Left lung (tissue), 10 donors: ENCODE data around the gene ANGPTL2. TPM values are rescaled to one million over a fixed set of nuclear protein-coding genes. Genes with fewer than 3 reads are reported as not detected.
A peak's percentile ranks its signal among the peaks of the same experiment; 100 is the strongest.

Experiments used
- ATAC-seq: fragments of 200-7000 bp; cut with Tn5 transposase; one replicate; pipeline ENCODE4 v1.9.1; 2020; ENCODE audit warnings: moderate library complexity
- DNase-seq, 4 donors: peaks; one replicate each; pipeline ENCODE4 v3.0.0-alpha.2; 2013 to 2020
- H3K27ac ChIP-seq, 2 donors: fragments of 200-600 bp; sonication (generic) in 1 of 2; one replicate each; pipeline versions ENCODE4 v1.5.0 to v1.8.0; 2020 to 2021
- H3K27me3 ChIP-seq, 2 donors: fragments of 200-600 bp; sonication (generic) in 1 of 2; one replicate each; pipeline versions ENCODE4 v1.5.0 to v1.8.0; 2020 to 2021
- H3K36me3 ChIP-seq, 2 donors: fragments of 200-600 bp; sonication (generic) in 1 of 2; one replicate each; pipeline versions ENCODE4 v1.5.0 to v1.8.0; 2020 to 2021
- H3K4me1 ChIP-seq, 2 donors: fragments of 200-600 bp; one replicate each; pipeline ENCODE4 v1.8.0; 2021
- H3K4me3 ChIP-seq, 2 donors: fragments of 200-600 bp; sonication (generic) in 1 of 2; one replicate each; pipeline versions ENCODE4 v1.5.0 to v1.8.0; 2020 to 2021; ENCODE audit warnings: mild to moderate bottlenecking in 1 of 2
- H3K9me3 ChIP-seq, 2 donors: fragments of 200-600 bp; sonication (generic) in 1 of 2; one replicate each; pipeline versions ENCODE4 v1.5.0 to v1.8.0; 2020 to 2021
- CTCF ChIP-seq, 2 donors: fragments of 200-600 bp; sonication (generic) in 1 of 2; IDR thresholded peaks; one replicate each; pipeline versions ENCODE4 v1.5.0 to v1.8.0; 2021; ENCODE audit warnings: antibody characterized with exemption in 2 of 2
- intact Hi-C, 2 donors: fragments of 100-400 bp; cut with DNase I; formaldehyde crosslinking; loops; one replicate each; pipeline versions ENCODE4 v1.11.2 to v1.14.2; 2022
- polyA plus RNA-seq, 6 donors: library from polyadenylated mRNA; unstranded; fragments of 120-200 nt; gene quantifications; one replicate each; pipeline ENCODE4 v1.2.1, GENCODE V29; 2013; ENCODE audit not compliant: insufficient read length in 6 of 6
- total RNA-seq, 2 donors: library from RNA; stranded (reverse); fragmentation: NEBNext Ultra II Directional; extraction: Animal tissue kit (Norgen Biotek cat#: 25700); gene quantifications; one replicate each; pipeline ENCODE4 v1.2.1, GENCODE V29; 2021
- donor health status: DM: no; HTN: yes; CAD: no.
- donor health status: DM: no; HTN: no; CAD: no.

ANGPTL2 gene
- total and polyA plus RNA-seq, 8 donors: 22.7 to 34.7 (median 30.1) TPM

DNA sequence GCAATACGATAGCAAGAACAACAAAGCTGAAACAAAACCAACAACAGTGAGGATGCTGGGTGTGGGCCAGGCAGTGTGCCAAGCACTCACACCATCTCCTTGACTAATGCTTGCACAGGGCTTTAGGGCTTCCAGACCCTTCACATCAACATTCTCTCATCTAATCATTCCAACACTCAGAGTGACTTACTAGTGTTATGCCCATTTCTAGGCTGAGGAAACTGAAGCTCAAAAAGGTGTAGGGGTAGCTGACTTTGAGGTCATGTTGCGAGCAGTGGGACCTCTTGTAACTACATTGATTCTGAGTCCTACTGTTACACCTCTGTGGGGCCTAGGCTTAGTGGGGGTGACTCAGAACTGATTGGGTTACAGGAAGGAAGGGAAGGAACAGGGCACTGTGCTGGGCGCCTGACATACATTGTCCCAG is 9.7 kb downstream of the ANGPTL2 start:
- Histone ChIP-seq H3K4me3 (no peak overlapping the region), H3K9me3 (no peaks in the 10 kb centered on the region), H3K4me1 (peaks cover 14 to 15% of the 10 kb centered on the region in 2 donors), H3K27me3 (no peaks in the 10 kb centered on the region), H3K27ac (no peak overlapping the region), H3K36me3 (no peaks in the 10 kb centered on the region)
- ATAC-seq: peak; percentile 70
- TF ChIP-seq CTCF (IDR thresholded peaks at IDR 0.05): no peak
- intact Hi-C loops: no loop called here
- DNase-seq: no peak

DNA sequence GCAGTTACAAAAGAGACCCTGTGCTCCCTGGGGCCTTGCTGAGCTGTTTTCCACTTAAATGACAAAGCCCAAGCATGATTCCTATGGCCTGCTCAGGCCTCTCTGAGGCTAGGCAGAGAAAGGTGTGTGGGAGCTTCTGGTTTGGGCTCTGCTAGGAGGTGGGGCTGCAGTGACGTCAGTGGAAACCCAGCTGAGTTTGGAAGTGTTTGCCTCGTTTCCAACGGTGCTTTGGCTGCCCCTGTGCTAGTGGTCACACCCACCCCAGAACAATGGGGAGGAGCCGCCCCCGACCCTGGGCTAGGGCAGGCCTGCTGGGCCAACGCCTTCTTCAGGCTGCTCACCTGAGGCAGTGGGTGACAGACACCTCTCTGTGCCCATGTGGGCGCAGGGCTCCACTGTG is 10.4 kb downstream of the ANGPTL2 start:
- intact Hi-C loops: no loop called here
- no peak overlapping the region for H3K4me3 ChIP-seq
- no peak for TF ChIP-seq CTCF (IDR thresholded peaks at IDR 0.05)
- ATAC-seq (peak; percentile 76), DNase-seq (peak in 2 of 4 donors; percentile 62 to 63)
- H3K36me3 ChIP-seq: no peaks in the 10 kb centered on the region
- no peak overlapping the region for H3K27ac ChIP-seq
- no peaks in the 10 kb centered on the region for H3K9me3 ChIP-seq
- no peaks in the 10 kb centered on the region for H3K27me3 ChIP-seq
- H3K4me1 ChIP-seq: peaks cover 14 to 15% of the 10 kb centered on the region in 2 donors

GRCh38 chr9:127109212-127109711 is 13.2 kb downstream of the ANGPTL2 start:
- Histone ChIP-seq H3K27ac (no peak overlapping the region), H3K4me1 (peaks cover 11 to 17% of the 10 kb centered on the region in 2 donors), H3K4me3 (no peak overlapping the region), H3K27me3 (no peaks in the 10 kb centered on the region), H3K9me3 (no peaks in the 10 kb centered on the region), H3K36me3 (no peaks in the 10 kb centered on the region)
- no peak for DNase-seq
- ATAC-seq: no peak
- TF ChIP-seq CTCF (IDR thresholded peaks at IDR 0.05): no peak
- intact Hi-C loops: no loop called here

DNA sequence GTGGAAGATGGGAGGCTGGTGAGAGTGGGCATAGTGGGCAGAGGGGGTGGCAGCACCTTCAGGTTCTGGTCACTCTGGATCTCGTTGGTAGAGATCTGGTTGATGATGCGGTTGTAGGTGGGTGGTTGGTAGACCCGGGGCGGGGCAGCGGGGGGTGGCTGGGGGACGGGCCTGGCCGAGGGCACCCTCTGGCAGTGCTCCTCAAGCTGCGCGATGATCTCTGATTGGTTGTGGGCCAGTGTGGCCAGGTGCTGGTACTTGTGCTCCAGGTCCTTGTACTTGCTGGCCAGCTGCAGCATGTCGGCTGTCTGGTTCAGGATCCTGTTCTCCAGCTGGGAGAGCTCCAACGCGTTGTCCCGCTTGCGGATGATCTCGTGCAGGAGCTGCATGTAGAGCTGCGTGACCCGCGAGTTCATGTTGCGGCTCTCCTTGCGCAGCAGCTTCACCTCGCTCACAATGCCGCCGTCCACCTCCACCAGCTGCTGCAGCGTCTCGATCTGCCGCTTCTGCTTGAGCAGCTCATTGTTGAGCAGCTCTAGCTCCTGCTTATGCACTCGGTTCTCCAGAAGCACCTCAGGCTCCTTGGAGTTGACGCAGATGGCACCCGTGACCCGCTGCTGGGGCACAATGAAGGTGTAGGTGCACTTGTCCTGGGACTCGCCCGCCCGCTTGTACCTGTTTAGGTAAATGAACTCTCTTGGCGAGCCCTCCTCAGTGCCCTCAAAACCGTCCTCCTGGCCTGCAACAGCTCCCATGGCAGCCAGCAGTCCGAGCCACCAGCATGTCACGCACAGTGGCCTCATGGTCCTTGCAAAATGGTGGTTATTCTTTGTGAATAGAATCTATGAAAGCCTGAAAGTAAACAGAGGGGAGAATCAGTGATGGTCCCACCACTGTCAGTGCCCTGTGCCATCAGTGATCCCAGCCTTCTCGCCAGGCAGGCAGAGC is 14.2 kb downstream of the ANGPTL2 start:
- intact Hi-C loops: no loop called here
- H3K36me3 ChIP-seq: no peaks in the 10 kb centered on the region
- ATAC-seq (no peak), DNase-seq (no peak)
- no peaks in the 10 kb centered on the region for H3K27me3 ChIP-seq
- H3K27ac ChIP-seq: no peak overlapping the region
- H3K9me3 ChIP-seq: no peaks in the 10 kb centered on the region
- no peak overlapping the region for H3K4me3 ChIP-seq
- TF ChIP-seq CTCF (IDR thresholded peaks at IDR 0.05): no peak
- H3K4me1 ChIP-seq: peaks cover 11 to 25% of the 10 kb centered on the region in 2 donors

DNA sequence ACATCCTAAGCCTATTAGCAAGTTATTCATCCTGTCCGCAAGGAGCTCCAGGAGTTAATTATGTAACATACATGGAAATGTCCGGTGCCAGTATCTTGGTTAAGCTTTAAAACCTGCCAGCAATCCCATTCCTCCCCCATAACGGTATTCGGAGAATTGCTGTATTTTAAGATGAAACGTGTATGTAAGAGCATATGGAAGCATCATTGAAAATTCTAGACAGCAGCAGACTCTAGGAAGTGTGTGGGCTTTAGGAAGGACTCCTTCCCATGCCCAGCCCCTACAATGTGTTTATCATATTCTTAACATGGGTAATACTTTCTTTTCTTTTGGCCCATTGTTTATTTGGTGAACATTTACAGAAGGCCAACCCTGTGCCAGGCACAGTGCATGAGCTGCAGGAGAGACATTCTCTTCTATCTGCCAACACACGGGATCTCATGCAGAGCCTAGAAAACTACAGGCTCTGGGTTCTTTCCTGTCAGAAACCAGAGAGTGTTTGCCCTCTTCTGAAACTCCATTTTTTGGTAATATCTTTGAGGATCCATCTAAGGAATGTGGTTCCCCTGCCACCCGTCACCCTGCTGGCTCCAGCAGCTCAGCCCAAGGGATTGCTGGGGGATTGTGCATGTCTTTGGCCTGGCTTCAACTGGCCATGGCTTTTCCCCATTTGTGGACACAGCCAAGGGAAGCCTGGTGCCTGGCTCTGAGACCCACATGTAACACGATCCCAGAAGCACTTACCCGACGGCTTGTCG is 15.1 kb downstream of the ANGPTL2 start:
- Histone ChIP-seq H3K27ac (no peak overlapping the region), H3K9me3 (no peaks in the 10 kb centered on the region), H3K36me3 (no peaks in the 10 kb centered on the region), H3K27me3 (no peaks in the 10 kb centered on the region), H3K4me3 (no peak overlapping the region), H3K4me1 (peaks cover 3 to 17% of the 10 kb centered on the region in 2 donors)
- no peak for ATAC-seq
- intact Hi-C loops: no loop called here
- DNase-seq: no peak
- TF ChIP-seq CTCF (IDR thresholded peaks at IDR 0.05): no peak
